HEK293 (cell line): ENCODE results near the gene GPR153.

Experiments used
- CTCF ChIA-PET: fragments of 350-600 bp; formaldehyde crosslinking; extraction: SDS; loops from one replicate; lab custom pipeline; 2021; ENCODE audit warnings: antibody characterized with exemption; lab: Yijun Ruan, JAX
- POLR2A ChIA-PET: fragments of 300-600 bp; formaldehyde crosslinking; extraction: SDS; loops from one replicate; lab custom pipeline; 2020; ENCODE audit warnings: antibody characterized with exemption, inconsistent platforms; lab: Yijun Ruan, JAX
- H3K27ac ChIP-seq: fragments of 200-500 bp; sonication (Bioruptor generic); 2 replicates; pipeline ENCODE4 v1.5.1; 2014; ENCODE audit warnings: low read depth, low read length, control low read depth, inconsistent platforms; ENCODE audit errors: extremely low read depth
- H3K36me3 ChIP-seq, 2 experiments: fragments of 200-500 bp in 1 of 2; sonication (Bioruptor generic) in 1 of 2; 1 replicate in 1 of 2; 2 replicates in 1 of 2; pipeline ENCODE4 v1.5.1; 2014 to 2017; ENCODE audit warnings: inconsistent platforms in 2 of 2, low read length in 2 of 2; ENCODE audit not compliant: control insufficient read depth in 2 of 2, insufficient read depth in 1 of 2
- H3K4me1 ChIP-seq: fragments of 200-500 bp; sonication (Bioruptor generic); 2 replicates; pipeline ENCODE4 v1.5.1; 2014; ENCODE audit warnings: mild to moderate bottlenecking, low read length, inconsistent platforms; ENCODE audit not compliant: control insufficient read depth, insufficient read depth
- H3K4me3 ChIP-seq: 2 replicates; pipeline ENCODE4 v1.5.1; 2011; ENCODE audit warnings: low read depth, mild to moderate bottlenecking, control low read depth, low read length, moderate library complexity
- H3K9me3 ChIP-seq: fragments of 200-500 bp; sonication (Bioruptor generic); 2 replicates; pipeline ENCODE4 v1.5.1; 2014; ENCODE audit warnings: low read depth, low read length, inconsistent platforms; ENCODE audit not compliant: control insufficient read depth, insufficient read depth
- EGR2 ChIP-seq: fragments of 450-650 bp; formaldehyde crosslinking; IDR thresholded peaks from 2 replicates; pipeline ENCODE4 v1.5.1; 2016; ENCODE audit warnings: low read depth, missing biosample characterization, missing genetic modification characterization
- FEZF1 ChIP-seq: fragments of 450-650 bp; formaldehyde crosslinking; IDR thresholded peaks from 2 replicates; pipeline ENCODE4 v1.5.1; 2016; ENCODE audit warnings: missing biosample characterization, missing genetic modification characterization
- GLIS2 ChIP-seq: fragments of 450-650 bp; formaldehyde crosslinking; IDR thresholded peaks from 2 replicates; pipeline ENCODE4 v1.5.1; 2016; ENCODE audit warnings: missing biosample characterization, missing genetic modification characterization
- OVOL3 ChIP-seq: fragments of 450-650 bp; formaldehyde crosslinking; IDR thresholded peaks from 2 replicates; pipeline ENCODE4 v1.5.1; 2016; ENCODE audit warnings: missing biosample characterization, missing genetic modification characterization
- PRDM10 ChIP-seq: fragments of 450-650 bp; formaldehyde crosslinking; IDR thresholded peaks from 2 replicates; pipeline ENCODE4 v1.5.1; 2016; ENCODE audit warnings: missing biosample characterization, missing genetic modification characterization
- ZFHX2 ChIP-seq: fragments of 450-650 bp; formaldehyde crosslinking; conservative IDR thresholded peaks from 2 replicates; pipeline ENCODE4 v1.5.1; 2016; ENCODE audit warnings: missing biosample characterization, missing genetic modification characterization
- ZFP41 ChIP-seq: fragments of 450-650 bp; formaldehyde crosslinking; IDR thresholded peaks from 2 replicates; pipeline ENCODE4 v1.5.1; 2016; ENCODE audit warnings: missing biosample characterization, missing genetic modification characterization, borderline replicate concordance
- ZNF121 ChIP-seq: fragments of 450-650 bp; formaldehyde crosslinking; IDR thresholded peaks from 2 replicates; pipeline ENCODE4 v1.5.1; 2016; ENCODE audit warnings: missing biosample characterization, missing genetic modification characterization
- ZNF302 ChIP-seq: fragments of 450-650 bp; formaldehyde crosslinking; IDR thresholded peaks from 2 replicates; pipeline ENCODE4 v1.5.1; 2016; ENCODE audit warnings: missing biosample characterization, missing genetic modification characterization, low read depth
- ZNF488 ChIP-seq: fragments of 450-650 bp; formaldehyde crosslinking; IDR thresholded peaks from 2 replicates; pipeline ENCODE4 v1.5.1; 2016; ENCODE audit warnings: missing biosample characterization, missing genetic modification characterization
- ZNF677 ChIP-seq: fragments of 450-650 bp; IDR thresholded peaks from 2 replicates; pipeline ENCODE4 v1.5.0; 2018; ENCODE audit warnings: missing biosample characterization, mild to moderate bottlenecking, missing genetic modification characterization, moderate library complexity
- ZSCAN16 ChIP-seq: fragments of 450-650 bp; formaldehyde crosslinking; IDR thresholded peaks from 2 replicates; pipeline ENCODE4 v1.5.1; 2016; ENCODE audit warnings: missing biosample characterization, missing genetic modification characterization

The GPR153 gene

DNA sequence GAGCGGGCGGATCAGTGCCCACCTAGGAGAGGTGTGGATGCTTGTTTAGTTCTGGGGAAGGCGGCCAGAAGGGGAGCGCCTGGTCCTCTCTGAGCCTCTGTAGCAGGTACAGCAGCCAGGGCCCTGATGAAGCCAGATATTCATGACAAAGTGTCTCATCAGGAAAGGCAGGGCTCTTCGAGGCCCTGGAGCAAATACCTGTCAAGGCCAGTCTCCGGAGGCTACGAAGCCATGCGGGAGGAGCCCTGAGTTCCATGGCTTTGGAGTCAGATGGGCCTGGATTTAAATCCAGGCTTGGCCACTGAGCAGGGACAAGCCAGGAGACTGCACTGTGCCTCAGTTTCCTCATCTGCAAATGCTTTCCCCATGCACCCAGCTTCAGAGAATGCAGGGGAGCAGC is 25.4 kb upstream of the GPR153 start (continued):
- TF ChIP-seq ZNF488 (tag by site-specific recombination) (no peak), ZNF302 (tag by site-specific recombination) (no peak)

GRCh38 chr1:6285336-6285735 is 24.4 kb upstream of the GPR153 start:
- TF ChIP-seq ZSCAN16 (tag by site-specific recombination), result no peak
- no peak for TF ChIP-seq GLIS2 (tag by site-specific recombination)
- peak; percentile 62 for TF ChIP-seq ZFHX2
- peak; percentile 53; the same call in 1 of the 2 replicates for TF ChIP-seq EGR2 (tag by site-specific recombination)
- Histone ChIP-seq H3K27ac (no peak overlapping the region), H3K9me3 (no peaks in the 10 kb centered on the region), H3K4me3 (no peak overlapping the region), H3K4me1 (no peaks in the 10 kb centered on the region), H3K36me3 (peaks cover 0 to 42% of the 10 kb centered on the region in 2 experiments; a peak in 1 of 3 replicates)
- ChIA-PET POLR2A (no interaction called here), CTCF (no interaction called here)

DNA sequence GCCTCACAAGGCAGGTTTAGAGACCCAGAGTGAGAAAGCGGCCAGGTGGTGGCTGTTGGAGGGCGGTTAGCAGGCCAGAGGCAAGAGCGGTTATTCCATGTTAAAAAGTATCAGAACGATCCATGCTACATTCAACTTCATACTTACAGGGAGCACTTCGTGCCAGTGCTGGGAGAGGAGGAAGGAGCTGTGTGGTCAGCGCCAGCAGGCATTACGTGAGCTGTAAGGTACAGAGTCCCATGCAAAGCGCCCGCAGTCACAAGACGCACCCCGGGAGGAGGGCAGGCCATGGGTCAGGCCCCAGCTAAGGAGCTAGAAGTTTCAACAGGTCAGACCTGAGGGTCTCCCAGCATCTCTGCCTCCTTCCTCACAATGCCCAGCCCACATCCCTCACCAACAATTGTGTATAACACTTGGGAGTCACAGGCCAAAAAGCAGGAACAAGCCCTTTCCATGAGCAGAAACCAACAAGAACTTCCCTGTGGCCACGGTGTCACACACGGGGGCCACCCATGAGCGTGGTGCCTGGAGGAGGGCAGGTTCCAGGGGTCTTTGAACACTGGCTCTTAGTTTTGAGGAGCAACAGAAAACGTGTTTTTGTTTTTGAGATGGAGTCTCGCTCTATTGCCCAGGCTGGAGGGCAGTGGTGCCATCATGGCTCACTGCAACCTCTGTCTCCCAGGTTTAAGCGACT is 21.8 kb upstream of the GPR153 start:
- Histone ChIP-seq H3K36me3 (peaks cover 0 to 50% of the 10 kb centered on the region in 2 experiments; a peak in 1 of 3 replicates), H3K9me3 (no peaks in the 10 kb centered on the region), H3K27ac (no peak overlapping the region), H3K4me1 (no peaks in the 10 kb centered on the region), H3K4me3 (no peak overlapping the region)
- CTCF ChIA-PET, result interaction anchor here (0.6 to 0.9 kb wide), 3 partner anchors 36 to 77 kb away, joined by 3 to 6 read pairs (median 3); no protein-coding TSS in a partner anchor
- no peak for TF ChIP-seq ZNF121
- peak; percentile 91 for TF ChIP-seq ZNF677 (tag by site-specific recombination)
- POLR2A ChIA-PET, result no interaction called here

DNA sequence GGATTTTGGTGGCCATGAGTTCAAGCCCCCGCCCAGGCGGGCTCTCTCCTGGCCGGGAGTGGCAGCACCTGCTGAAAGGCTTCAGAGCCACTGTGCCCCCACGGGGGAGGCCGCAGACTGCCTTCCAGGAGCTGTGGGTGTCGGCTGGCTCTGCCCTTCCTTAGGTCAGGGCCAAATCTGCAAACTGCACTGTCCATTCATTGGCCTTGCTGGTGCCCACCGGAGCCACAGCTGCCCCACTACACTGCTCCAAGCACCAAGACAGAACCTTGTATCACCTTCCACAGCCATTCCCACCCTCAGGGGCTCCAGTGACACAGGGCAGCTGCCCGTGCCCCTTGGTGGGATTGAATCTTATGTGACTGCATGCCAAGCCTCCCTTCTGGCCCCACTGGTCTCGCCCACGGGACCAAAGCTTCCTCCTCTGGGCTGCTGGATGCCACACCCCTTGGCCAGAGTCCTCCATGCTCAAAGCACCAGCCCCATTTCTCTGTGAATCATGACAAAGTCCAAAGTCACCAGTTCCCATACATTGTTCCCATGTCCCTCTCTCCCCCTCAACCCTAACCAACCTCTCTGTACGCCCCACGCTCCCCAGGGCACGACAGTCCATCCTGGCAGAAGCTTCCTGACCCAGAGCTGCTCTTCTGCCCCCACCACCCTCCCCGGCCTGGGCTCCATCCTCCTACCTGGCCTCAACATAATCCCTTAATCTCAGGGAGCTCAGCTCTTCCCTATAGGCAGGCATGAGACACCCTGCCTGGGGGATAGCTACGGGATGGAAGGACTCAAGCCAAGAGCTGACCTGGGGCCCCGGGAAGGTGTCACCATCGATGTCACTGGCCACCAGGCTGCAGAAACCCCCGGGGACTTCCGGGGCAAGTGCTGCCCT is 20.9 kb upstream of the GPR153 start:
- Histone ChIP-seq H3K4me1 (no peaks in the 10 kb centered on the region), H3K36me3 (peaks cover 0 to 43% of the 10 kb centered on the region in 2 experiments; a peak in 1 of 3 replicates), H3K4me3 (no peak overlapping the region), H3K27ac (no peak overlapping the region), H3K9me3 (no peaks in the 10 kb centered on the region)
- TF ChIP-seq ZFP41 (tag by site-specific recombination) (no peak), FEZF1 (tag by site-specific recombination) (no peak), PRDM10 (tag by site-specific recombination) (no peak), ZFHX2 (peak; percentile 44; the same call in 1 of the 2 replicates), EGR2 (tag by site-specific recombination) (0 out of 2 replicates have a peak, but pooled peaks have one; percentile 27), OVOL3 (tag by site-specific recombination) (no peak)
- CTCF ChIA-PET, result interaction anchor here (0.6 to 0.9 kb wide), 4 partner anchors 35 to 243 kb away, joined by 3 to 6 read pairs (median 3); no protein-coding TSS in a partner anchor
- POLR2A ChIA-PET, result no interaction called here
